GM18499 (cell line): ENCODE data around the gene PRICKLE3.

ENCODE experiments used
- ATAC-seq: cut with Tn5 transposase; IDR thresholded peaks from one replicate; pipeline ENCODE4 v1.9.1; 2021; ENCODE audit warnings: moderate number of reproducible peaks; ENCODE audit not compliant: insufficient read depth, unreplicated experiment

The PRICKLE3 gene

GRCh38 chrX:49186125-49187027 is at the start of gene PRICKLE3:
Gene PRICKLE3, minus strand, starts transcription at chrX:49186373. Its CDS starts 76 bp downstream, at chrX:49186297.
- no peak for ATAC-seq

- no peak for ATAC-seq
These were observed 47.8 kb upstream of the PRICKLE3 start for GRCh38 chrX:49233887-49234555.

- no peak for ATAC-seq
These were observed 47.0 kb upstream of the PRICKLE3 start, which contains the start of gene CACNA1F for GRCh38 chrX:49233176-49233575. Gene CACNA1F, minus strand, starts transcription at chrX:49233340. Its CDS starts 31 bp downstream, at chrX:49233309.

GRCh38 chrX:49232525-49232924 is 46.4 kb upstream of the PRICKLE3 start:
- ATAC-seq = no peak

GRCh38 chrX:49231333-49232000 is 45.3 kb upstream of the PRICKLE3 start:
- no peak for ATAC-seq

GRCh38 chrX:49230500-49231232 is 44.5 kb upstream of the PRICKLE3 start:
- ATAC-seq = no peak

GRCh38 chrX:49228185-49228584 is 42.0 kb upstream of the PRICKLE3 start:
- ATAC-seq = no peak

- no peak for ATAC-seq
These were observed 41.6 kb upstream of the PRICKLE3 start for GRCh38 chrX:49227726-49228125.

- ATAC-seq = no peak
These were observed 40.8 kb upstream of the PRICKLE3 start for GRCh38 chrX:49226946-49227345.

GRCh38 chrX:49225858-49226257 is 39.7 kb upstream of the PRICKLE3 start:
- ATAC-seq = no peak

- ATAC-seq = no peak
These were observed 35.7 kb upstream of the PRICKLE3 start for GRCh38 chrX:49221868-49222267.

- ATAC-seq = no peak
These were observed 33.9 kb upstream of the PRICKLE3 start for GRCh38 chrX:49220100-49220499.

GRCh38 chrX:49214996-49215526 is 28.9 kb upstream of the PRICKLE3 start:
- no peak for ATAC-seq

GRCh38 chrX:49214416-49214815 is 28.2 kb upstream of the PRICKLE3 start:
- no peak for ATAC-seq

GRCh38 chrX:49212861-49213260 is 26.7 kb upstream of the PRICKLE3 start:
- ATAC-seq = no peak

- ATAC-seq = no peak
These were observed 26.0 kb upstream of the PRICKLE3 start for GRCh38 chrX:49212209-49212608.

- no peak for ATAC-seq
These were observed 24.9 kb upstream of the PRICKLE3 start for GRCh38 chrX:49211074-49211473.

- no peak for ATAC-seq
These were observed 24.2 kb upstream of the PRICKLE3 start for GRCh38 chrX:49210406-49210805.

GRCh38 chrX:49209434-49210251 is 23.5 kb upstream of the PRICKLE3 start:
- no peak for ATAC-seq
